GF-D8 (cell line): ENCODE data around the gene SLC24A3.

Experiments used
- DNase-seq: peaks from one replicate; lab custom pipeline; 2025; lab: John Stamatoyannopoulos, UW

The SLC24A3 gene

DNA sequence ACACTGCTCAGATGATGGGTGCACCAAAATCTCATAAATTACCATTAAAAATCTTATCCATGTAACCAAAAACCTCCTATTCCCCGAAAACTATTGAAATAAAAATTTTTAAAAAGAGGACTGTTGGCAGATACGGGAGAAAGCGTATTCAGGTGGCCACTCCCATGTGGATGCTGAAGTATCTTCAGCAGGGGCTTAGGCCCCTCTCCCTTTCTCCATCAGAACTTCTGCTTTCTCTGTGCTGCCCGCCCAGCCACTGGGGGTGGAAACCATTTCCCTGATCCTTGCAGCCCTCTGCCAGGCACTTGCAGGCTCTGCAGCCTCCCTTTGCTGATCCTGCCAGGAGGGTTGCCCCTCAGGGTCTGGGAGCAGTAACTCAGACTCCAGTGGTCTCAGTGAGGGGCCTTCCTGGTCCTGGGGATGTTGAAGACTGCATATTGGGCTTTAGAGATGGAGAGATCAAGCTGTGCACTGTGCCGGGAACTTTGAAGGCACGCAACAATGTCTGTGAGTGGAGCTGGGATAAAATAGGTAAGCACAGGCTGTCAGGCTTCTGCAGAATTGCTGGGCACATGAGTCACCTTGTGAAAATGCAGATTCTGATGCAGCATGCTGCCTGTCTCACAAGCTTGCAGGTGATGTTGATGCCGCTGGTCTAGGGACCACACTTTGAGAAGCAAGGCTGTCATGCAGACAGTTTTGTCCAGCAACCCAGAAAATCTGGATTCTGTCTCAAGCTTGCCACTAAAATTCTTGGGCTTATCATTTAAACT is 59.6 kb downstream of the SLC24A3 start:
- DNase-seq, result no peak

DNA sequence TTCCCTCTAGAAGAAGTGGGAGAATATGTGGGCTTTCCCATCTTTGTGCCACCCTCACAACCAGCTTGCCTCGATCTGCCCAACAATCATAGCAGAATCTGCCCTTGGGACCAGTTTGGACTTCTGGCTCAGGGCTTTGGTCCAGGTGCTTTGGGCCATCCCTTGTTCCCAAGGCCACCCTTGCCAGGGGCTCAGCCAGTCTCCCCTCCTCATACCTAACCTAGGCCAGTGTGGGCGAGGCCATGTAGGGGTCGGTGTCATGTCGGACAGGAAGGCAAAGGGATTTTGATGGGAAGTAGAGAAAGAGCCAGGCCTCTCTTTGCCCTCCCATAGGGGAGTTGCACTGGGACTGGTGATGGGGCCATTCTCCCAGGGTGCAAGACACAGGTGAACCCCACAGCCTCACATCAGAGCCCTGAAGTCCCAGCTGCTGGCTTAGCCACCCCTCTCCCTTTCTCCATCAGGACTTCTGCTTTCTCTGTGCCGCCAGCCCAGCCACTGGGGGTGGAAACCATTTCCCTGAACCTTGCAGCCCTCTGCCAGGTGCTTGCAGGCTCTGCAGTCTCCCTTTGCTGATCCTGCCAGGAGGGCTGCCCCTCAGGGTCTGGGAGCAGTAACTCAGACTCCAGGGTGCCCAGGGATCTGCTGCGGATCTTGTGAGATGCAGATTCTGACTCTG is 60.7 kb downstream of the SLC24A3 start:
- DNase-seq, result no peak

DNA sequence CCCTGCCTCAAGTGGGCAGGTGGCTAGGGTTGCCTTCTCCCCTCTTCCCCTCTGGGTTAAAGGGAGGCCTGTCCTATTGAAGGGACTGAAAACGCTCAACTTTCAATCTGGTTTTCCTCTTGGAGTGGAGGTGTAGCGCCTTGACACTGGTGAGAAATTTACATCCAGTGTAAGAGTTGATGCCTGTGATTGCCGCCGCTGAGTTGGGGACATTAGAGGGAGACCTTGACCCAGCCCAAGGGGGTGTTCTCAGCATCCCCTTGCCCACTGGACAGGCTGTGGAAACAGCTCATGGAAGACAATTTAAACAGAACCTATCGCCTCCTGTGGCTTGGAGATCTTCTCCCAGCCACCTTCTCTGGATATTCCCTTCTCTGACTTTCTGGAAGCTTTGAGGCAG is 61.6 kb downstream of the SLC24A3 start:
- DNase-seq, result no peak

DNA sequence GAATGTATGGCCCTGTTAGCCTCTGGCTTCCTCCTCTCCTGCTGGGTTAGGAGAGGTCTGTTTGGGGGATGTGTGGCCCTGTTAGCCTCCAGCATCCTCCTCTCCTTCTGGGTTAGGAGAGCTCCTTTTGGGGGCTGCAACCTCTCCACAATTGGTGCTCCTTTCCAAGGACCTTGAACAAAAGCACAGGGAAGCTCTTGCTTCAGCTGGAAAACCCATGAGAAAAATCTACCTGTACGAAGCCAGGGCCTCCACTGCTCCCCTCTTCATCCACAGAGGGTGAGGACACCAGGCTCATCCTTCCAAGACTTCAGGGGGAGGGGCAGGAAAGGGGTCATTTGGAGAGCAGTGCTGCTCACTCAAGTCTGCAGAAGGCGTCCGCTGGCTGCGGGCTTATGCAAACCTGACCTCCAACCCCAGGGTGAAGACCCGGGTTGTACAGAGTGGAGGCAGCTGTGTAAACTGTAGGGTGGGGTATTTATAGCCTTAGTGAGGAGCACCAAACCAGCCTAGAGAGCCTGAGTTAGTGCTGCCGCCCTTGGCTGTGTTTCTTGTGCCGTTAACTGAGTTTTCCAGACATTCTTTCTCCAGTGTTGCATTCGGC is 62.1 kb downstream of the SLC24A3 start:
- no peak for DNase-seq

DNA sequence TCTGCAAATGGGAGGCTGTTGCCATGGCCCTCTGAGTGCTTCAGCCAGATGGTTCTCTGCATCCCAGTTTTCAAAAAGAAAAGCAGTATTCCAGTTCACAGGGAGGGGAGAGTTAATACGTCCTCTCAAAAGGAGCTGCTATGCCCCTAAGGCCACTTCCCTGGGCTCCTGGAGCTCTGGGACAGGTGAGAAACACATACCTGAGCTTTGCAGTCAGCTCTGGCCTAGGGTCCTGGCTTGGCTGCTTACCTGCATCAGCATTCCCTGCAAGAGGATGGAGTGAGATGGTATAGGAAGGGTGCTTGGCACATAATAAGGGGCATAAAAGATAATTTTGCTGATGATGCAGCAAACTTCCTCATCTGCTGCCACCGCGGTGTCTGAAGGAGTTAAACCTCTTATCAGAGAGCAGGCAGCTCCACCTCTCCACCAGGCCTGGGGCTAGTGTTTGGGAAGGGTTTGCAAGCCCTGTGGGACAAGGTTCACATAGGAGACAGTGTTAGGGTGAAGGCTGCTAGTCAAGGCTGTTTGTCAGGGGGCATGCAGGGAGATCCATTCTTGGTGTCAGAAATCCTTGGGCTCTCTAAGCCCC is 62.7 kb downstream of the SLC24A3 start:
- no peak for DNase-seq

DNA sequence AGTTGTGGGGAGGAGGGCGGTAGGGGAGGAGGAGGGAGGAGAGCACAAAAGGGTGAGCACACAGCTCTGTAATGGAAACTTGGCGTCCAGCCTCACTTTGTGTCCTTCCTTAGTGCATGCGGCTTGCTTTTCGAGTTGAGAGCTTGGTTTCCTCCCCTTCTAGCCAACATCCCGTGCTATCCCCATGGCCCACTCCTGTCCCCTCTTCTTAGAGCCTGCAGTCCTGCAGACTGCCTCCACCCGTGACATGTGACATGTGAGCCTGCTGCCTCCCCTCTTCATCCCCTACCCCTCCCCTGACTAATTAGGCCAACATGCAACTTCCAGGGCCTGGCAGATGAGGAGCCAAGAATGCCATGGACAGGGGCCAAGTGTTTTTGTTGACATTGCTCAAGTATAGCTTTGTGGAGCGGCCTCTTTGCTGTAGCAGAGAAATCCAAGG is 63.2 kb downstream of the SLC24A3 start:
- DNase-seq, result no peak

DNA sequence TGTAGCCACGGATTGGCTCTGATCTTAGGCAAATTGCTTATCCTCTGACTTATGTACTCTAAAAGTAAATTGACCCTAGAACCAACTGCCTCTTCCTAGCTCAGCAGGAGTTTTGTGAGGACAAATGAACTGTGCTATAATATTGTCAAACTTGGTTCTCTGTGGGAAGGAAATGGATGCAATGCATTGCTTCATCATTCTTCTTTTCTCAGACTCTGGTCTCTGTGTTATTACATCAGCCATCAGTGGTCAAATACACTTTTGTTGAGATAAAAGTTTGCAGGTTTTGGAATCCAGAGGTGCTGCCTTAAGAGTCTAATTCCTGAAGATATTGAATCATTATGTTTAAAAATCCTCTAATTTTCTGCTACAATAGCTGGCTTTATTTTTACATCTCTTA is 64.9 kb downstream of the SLC24A3 start:
- no peak for DNase-seq

DNA sequence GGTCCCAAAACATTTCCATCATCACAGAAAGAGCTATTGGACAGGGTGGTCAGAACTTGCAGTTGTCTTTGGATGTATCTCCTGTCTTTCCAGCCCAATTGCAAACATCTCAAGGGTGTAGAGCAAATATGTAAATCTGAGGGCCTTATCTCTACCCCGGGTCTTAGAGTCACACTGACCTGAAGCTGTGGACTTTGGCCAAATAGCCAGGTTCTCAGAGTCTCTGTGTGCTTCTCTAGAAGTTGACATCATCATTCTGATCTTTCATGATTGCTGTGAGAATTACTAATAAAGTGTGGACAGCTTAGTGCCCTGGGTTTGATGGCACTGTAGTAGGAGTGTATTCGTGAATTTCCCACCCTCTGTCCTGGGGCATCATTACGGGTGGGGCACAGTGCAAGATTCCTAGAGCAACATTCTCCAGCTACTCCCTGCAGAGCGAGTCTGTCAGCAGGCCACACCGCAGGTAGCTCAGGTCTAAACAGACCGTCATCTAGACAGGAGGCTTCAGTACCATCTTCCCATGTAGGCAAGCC is 71.1 kb downstream of the SLC24A3 start:
- no peak for DNase-seq

DNA sequence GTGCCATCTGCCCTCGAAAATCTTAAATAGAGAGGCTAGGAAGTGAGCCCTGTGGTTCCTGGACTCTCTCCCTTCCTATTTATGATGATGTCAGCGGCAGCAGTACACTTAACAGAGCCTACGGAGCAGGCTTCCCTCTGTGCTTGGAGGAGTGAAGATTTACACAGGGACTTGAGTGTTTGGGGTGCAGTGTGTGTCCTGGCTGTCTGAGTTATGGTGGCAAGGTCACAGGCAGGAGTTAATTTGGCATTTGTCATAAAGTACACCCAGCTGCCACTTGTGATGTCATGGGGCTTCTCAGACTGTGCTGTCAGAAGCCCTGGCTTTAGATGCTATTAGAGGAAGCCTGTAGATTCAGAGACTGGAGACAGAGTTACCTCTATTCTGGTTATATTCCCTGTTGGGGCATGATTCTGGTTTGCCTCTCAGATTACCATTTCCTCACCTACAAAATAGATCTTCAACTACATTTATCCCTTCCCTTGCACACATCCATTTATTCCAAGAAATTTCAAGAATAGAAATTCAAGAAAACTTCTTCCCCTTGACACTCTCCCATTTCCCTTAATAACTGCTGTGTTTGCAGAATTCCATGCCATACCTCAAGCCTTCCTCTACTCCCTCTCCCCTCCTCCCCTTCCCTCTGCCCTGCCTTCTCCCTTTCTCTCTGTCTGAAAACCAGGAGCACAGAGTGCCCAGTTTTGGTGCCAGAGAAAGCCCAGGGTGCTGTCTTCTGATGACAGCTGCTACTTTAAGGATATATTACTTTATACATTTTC is 72.1 kb downstream of the SLC24A3 start:
- no peak for DNase-seq

DNA sequence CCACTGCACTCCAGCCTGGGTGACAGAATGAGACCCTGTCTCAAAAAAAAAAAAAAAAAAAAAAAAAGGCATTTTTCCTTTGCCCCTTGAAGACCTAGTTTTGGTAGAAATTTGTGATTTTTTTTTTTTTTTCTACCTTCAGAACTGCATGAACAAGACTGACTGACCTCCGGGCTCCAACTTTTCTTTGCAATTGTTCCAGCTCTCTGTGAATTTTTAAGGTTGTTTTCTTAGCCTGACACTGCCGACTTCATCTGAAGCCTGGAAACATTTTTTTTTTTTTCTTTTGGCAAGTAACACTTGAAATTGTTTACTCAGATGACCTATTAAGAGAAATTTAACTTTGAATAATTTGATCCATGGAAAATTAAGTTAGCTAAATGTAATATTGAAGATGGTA is 73.0 kb downstream of the SLC24A3 start:
- no peak for DNase-seq

DNA sequence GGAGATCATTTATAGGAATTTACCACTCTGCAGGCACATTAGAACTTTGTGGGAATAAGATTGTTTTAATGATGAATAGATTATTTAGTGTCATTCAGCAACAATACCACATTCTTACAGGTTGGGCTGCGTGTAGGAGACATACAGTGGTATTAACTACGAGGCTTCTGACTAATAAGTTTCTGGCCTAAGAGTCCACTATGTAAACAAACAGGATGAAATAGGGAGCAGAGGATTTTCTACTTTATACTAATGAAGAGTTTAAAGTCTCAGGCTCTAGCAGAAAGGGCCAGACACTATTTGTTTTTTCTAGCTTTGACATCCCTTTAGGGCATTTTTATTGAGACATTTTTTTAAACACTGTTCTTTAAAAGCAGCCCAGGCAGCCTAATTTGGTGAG is 75.6 kb downstream of the SLC24A3 start:
- DNase-seq, result no peak

DNA sequence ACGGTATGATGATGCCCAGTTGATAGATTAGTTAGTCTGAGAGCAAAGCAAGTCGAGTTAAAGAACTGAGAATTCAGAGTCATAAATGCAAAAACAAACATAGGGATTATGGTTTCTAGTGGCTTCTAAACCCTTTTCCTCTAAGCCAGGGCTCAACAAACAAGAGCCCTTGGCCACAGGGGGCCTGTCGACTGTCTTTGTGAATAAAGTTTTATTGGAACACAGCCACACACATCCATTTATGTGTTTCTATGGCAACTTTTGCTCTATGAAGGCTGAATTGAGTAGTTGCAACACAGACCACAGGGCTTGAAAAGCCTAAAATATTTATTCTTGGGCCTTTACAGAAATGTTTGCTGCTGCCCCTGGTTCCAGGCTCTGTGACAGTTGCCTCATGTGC is 76.2 kb downstream of the SLC24A3 start:
- no peak for DNase-seq

DNA sequence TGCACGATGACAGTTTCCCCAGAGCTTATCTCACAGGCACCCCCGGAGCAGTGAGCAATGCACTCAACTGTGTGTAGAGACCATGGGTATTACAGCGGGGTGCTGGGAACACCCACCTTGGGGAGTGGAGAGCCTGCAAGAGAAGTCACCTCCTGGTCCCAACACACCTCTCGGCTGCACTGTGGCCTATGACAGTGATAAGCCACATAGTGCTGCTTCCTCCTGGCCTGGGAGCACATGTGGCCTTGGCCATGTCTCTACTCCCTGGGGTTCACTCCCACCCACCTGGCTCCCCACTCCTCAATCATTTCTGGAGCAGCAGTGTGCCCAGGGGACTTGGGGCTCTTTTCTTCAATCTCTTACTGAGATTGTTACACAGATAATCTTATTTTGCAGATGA is 77.0 kb downstream of the SLC24A3 start:
- no peak for DNase-seq

DNA sequence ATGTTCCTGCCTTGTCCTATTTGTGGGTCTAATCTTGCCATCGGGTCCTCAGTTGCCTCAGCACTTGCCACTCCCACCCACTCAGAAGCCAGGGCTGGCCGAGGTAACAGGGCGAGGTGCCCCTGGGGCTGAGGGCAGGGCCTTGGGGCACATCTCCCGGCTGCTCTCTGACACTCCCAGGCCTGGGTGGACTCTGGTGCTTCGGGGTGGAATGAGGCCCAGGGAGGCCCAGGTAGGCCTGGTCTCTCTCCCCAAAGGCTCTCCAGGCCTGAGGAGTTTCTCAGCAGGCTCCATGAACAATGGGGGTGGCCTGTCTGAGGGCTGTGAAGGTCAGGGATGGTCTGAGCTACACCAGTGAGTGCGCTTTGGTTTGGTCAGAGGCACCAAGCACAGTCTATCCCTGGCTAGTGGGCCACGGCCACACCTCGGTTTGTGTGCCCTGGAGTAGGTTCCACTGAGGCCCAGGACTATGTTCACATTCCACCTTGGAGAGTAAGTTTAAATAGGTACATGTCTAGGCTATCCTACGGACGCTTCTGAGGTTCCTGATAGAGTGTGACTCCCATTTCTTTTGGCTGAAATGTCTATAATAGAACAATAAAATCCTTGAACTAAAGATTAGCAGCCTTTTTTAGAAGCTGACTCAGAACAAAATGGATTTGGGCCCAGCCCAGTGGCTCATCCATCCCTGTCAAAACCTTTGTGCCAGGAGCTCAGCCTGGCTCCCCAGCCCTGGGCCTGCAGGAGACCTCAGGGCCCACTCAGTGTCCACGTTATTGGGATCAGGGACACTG is 78.8 kb downstream of the SLC24A3 start:
- no peak for DNase-seq

DNA sequence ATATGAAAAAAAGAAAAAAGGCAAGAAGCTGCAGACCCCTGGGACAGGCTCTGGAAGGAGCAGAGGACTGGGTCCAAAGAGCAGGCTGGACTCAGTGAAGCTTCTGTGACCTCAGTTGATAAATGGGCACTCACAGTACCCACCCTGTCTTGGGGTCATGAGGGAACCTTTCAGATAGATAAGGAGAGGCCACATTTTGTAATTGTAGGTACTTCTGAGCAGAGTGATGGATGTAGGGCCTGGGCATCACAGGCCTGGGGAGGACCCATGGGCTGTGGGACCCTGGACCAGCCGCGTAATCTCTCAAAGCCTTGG is 79.3 kb downstream of the SLC24A3 start:
- DNase-seq, result no peak

DNA sequence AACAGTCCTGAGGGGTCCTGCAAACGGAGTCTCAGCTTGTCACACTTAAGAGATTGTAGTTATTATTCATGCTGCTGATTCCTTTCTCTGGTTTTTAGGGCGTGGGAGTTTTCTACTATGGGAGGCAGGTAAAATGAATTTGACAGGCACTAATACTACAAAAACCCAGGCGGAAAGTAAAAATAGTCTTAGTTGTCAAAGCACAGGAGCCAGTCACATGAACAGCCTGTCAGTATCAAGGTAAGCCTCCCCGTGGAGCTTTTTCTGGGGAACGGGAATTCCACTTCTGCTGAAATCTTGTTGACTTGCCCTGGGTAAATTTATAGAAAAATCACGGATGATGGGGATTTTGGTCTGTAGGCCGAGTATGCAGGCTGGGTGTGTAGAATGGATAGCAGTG is 79.8 kb downstream of the SLC24A3 start:
- DNase-seq, result no peak

DNA sequence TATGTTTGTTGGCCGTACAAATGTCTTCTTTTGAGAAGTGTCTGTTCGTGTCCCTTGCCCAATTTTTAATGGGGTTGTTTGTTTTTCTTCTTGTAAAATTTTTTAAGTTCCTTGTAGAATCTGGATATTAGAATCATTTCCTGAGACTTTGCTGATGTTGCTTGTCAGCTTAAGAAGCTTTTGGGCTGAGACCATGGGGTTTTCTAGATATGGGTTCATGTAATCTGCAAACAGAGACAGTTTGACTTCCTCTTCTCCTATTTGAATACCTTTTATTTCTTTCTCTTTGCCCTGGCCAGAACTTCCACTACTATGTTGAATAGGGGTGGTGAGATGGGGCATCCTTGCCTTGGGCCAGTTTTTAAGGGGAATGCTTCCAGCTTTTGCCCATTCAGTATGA is 82.6 kb downstream of the SLC24A3 start:
- DNase-seq, result no peak

DNA sequence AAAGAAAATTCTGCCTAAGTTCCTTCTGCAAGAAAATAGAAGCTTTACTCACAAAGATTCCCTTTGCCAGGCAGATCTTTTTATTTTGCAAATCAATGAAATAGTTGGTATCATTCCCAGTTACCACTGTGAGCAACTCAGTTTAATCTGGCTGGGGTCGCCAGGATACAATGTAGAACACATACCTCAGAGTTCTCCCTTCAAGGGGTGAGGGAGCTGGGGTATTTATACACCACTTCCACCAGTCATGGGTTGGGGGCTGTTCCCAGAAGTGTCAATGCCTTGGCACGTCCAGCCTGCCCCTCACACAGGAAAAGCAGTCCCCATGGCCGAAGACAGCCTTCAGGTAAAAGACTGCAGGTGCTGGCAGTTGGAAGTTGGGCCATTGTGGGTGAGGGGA is 86.2 kb downstream of the SLC24A3 start:
- no peak for DNase-seq

DNA sequence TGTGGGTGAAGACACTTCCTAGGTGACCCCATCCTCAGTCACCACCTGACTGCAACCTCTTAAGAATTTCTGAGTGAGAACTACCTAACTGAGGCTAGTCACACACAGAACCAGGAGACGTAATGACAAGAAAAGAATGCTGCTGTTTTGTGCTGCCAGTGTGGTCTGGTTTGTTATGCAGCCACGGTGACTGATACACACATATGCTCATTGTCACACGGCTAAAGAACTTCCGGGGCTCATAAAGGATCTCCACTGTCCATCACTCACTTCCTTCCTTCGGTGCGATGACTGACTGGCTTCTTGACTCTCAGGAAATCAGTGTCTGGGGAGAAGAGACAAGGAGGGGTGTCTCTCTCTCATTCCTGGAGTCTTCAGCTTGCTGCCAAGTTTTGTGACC is 88.0 kb downstream of the SLC24A3 start:
- DNase-seq, result no peak

DNA sequence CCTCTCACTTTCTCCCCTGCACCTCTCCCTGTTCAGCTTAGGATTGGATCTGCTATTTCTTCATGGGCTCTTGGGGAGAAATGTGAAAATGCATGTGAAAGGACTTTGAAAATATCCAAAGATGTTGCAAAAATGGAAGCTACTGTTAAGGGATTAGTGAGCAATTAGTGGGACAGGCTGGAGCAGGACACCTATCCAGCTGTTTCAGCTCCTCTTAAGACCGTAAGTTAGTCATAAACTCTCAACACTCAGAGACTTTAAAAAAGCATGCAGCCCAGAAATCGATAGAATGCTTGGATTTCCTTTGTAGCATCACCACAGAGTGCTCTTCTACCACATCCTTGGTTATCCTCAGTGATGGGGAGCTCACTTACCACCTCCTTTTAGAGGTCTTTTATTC is 88.7 kb downstream of the SLC24A3 start:
- no peak for DNase-seq

DNA sequence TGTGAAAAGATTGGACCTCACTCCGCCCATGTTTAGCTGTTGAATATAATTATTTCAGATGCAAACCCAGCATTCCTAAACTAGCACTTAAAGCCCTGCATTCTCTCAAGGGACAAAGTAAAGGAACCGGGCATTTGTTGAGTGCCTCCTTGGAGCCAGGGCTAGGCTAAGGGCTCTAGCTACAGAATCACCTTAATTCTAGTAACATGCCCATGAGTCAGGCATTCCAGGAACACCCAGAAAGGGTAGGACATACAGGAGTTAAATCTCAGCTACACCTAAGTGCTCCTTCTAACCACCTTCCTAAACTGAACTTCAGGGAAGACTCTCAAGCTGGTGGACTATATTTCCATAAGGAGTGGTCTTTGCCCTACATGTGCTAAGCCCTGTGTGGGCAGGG is 89.4 kb downstream of the SLC24A3 start:
- no peak for DNase-seq
